ENCODE data around the gene PTCH2. TPM values are rescaled to one million over a fixed set of nuclear protein-coding genes. Genes with fewer than 3 reads are reported as not detected.

Gene PTCH2
- total RNA-seq, 1 experiment from 2014 or later, result 0.74 TPM

- intact Hi-C loops (cut with micrococcal nuclease; ENCODE audit: unreplicated experiment), result no loop called here
These were observed 42.4 kb upstream of the PTCH2 start for GRCh38 chr1:44885406-44885805.

GRCh38 chr1:44884746-44885145 is 41.7 kb upstream of the PTCH2 start:
- no peak for TF ChIP-seq CTCF (IDR thresholded peaks at IDR 0.05)
- TF ChIP-seq REST (IDR thresholded peaks at IDR 0.05; ENCODE audit: insufficient read depth in 1 of 2, low read depth in 2 of 2, low read length in 1 of 2), result no peak
- no peak for TF ChIP-seq SIN3A (IDR thresholded peaks at IDR 0.05; ENCODE audit: borderline replicate concordance, insufficient read depth, low read depth, low read length)
- no peak for TF ChIP-seq TCF7L2 (IDR thresholded peaks at IDR 0.05; ENCODE audit: low read depth, low read length)
- TF ChIP-seq POLR2AphosphoS5 (IDR thresholded peaks at IDR 0.05; ENCODE audit: low read depth, low read length), result no peak
- no peak for DNase-seq (ENCODE audit: low read depth, low spot score)
- no peaks in the 10 kb centered on the region for H3K4me1 ChIP-seq (ENCODE audit: control insufficient read depth, insufficient read depth, low read length)
- no peak overlapping the region for H3K4me3 ChIP-seq (ENCODE audit: low read depth in 2 of 2, low read length in 2 of 2)
- in situ Hi-C loops (cut with HindIII; ENCODE audit: low pct_unique_long_range_greater_than_20kb, low sequenced_read_pairs), result no loop called here
- intact Hi-C loops (cut with micrococcal nuclease; ENCODE audit: unreplicated experiment), result no loop called here
- no TSS peak for BruUV-seq (replicated peaks)
- no peaks in the 10 kb centered on the region for H3K9me3 ChIP-seq (ENCODE audit: control insufficient read depth, insufficient read depth, low read depth, low read length)
- ChIA-PET CTCF (no interaction called here), POLR2A (no interaction called here)
- H3K36me3 ChIP-seq (ENCODE audit: control insufficient read depth, insufficient read depth, low read length), result no peaks in the 10 kb centered on the region
- no peak for ATAC-seq
- H3K27ac ChIP-seq (ENCODE audit: low read length), result no peak overlapping the region
- H3K27me3 ChIP-seq (ENCODE audit: control insufficient read depth, insufficient read depth, low read length), result no peaks in the 10 kb centered on the region

More at GRCh38 chr1:44885406-44885805, 42.4 kb upstream of the PTCH2 start:
- TF ChIP-seq SIN3A (IDR thresholded peaks at IDR 0.05; ENCODE audit: borderline replicate concordance, insufficient read depth, low read depth, low read length), result no peak
- no peak for TF ChIP-seq REST (IDR thresholded peaks at IDR 0.05; ENCODE audit: insufficient read depth in 1 of 2, low read depth in 2 of 2, low read length in 1 of 2)
- no peak for TF ChIP-seq TCF7L2 (IDR thresholded peaks at IDR 0.05; ENCODE audit: low read depth, low read length)
- TF ChIP-seq POLR2AphosphoS5 (IDR thresholded peaks at IDR 0.05; ENCODE audit: low read depth, low read length), result no peak
- TF ChIP-seq CTCF (IDR thresholded peaks at IDR 0.05), result no peak
- Histone ChIP-seq H3K4me1 (ENCODE audit: control insufficient read depth, insufficient read depth, low read length) (no peaks in the 10 kb centered on the region), H3K9me3 (ENCODE audit: control insufficient read depth, insufficient read depth, low read depth, low read length) (peaks cover 3% of the 10 kb centered on the region; the same call in 1 of the 2 replicates), H3K27me3 (ENCODE audit: control insufficient read depth, insufficient read depth, low read length) (no peaks in the 10 kb centered on the region), H3K27ac (ENCODE audit: low read length) (no peak overlapping the region), H3K36me3 (ENCODE audit: control insufficient read depth, insufficient read depth, low read length) (no peaks in the 10 kb centered on the region), H3K4me3 (ENCODE audit: low read depth in 2 of 2, low read length in 2 of 2) (no peak overlapping the region)
- DNase-seq (ENCODE audit: low read depth, low spot score), result no peak
- in situ Hi-C loops (cut with HindIII; ENCODE audit: low pct_unique_long_range_greater_than_20kb, low sequenced_read_pairs), result no loop called here
- BruUV-seq (replicated peaks), result no TSS peak
- ChIA-PET POLR2A (no interaction called here), CTCF (no interaction called here)
- ATAC-seq, result no peak

Data from Panc1 (cell line).